HPDE6-E6E7 (cell line): ENCODE measurements around the gene MPP3.

Source experiments
- DNase-seq: peaks from one replicate; pipeline ENCODE4 v3.0.0; 2011; ENCODE audit warnings: missing footprints; ENCODE audit errors: extremely low spot score

The MPP3 gene

DNA sequence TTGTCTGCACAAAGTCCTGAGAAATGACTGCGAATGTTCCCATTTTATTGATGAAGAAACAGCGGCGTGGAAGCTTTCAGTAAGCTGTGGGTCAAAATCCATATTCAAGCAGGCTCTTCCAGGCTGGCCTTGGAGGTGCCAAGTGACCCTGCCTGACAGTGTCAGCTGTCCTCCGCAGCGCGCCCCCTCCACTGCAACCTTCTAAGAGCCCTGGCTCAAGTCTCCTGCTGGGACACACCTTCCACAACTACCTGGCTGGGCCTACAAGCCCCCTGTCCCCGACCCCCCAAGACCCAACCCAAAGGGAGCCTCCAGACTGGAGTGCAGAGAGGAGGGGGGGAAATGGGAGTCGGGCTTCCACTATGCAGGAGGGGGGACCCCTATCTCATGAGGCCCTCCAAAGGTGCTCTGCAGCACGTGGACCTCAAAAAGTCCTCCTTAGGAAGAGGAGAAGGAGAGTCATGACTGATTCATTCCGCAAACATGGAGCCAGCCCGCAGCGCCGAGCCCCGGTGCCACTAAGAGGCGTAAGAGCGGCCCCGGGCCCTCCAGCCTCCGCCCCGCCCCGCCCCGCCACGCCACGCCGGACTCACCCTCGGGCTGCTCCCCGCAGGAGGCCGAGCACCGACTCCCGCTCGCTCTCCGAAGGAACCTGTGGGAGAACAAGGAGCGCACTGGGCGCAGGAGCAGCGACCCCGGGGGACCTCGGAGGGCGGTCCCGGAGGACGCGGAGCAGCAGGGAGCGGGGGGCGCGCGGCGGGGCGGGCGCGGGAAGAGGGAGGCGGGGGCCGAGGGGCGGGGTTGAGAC, 574 bp downstream of the MPP3 start:
- peak; percentile 82 for DNase-seq

- DNase-seq: no peak
Observed at GRCh38 chr17:43831633-43832032, 1.3 kb downstream of the MPP3 start.

DNA sequence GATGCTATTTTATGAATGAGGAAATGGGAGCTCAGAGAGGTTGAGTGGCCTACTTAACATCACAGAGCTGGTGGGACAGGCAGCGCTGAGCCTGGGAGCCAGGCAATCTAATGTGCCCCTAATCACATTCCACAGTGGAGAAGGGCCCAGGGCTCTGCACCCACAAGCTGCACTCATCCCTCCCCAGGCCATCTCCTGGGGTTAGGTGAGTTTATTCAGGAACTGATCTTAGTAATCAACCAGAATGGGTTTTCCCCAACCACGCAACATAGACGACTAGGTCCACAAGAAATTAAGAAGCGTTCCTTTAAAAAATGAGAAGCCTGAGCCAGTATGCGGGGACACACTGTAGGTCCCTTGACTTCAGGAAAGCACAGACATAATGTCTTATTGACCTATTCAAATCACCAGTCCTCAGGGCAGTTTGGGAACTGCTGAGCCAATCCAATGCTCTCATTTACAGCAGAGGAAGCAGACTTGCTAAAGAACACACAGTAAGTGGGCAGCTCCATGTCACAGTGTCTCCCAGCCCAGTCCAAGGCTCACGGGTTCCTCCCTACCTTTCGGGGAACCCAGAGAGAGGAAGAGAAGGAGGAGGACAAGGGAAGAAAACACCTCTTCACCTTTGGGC, 2.3 kb downstream of the MPP3 start:
- DNase-seq: no peak

DNA sequence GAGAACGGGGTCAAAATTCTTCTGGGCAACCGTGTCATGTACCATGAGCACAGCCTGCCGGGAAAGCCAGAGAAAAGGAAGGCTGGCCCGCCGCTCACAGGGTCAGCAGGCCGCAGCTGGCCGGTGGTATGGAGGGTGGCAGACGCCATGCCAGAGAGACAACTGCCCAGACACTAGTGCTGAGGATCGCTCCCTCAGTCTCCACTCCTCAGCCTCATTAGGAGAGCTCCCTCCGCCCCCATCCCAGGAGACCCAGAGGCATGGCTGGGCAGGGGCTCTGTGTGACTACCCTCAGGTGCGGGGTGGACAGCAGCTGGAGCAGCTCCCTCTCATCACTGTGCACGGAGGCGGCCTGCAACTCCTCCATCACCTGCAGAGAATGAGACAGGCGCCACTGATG, 3.2 kb downstream of the MPP3 start:
- no peak for DNase-seq

- no peak for DNase-seq
Observed at GRCh38 chr17:43827596-43827995, 5.3 kb downstream of the MPP3 start.

- no peak for DNase-seq
Observed at GRCh38 chr17:43826206-43826605, 6.7 kb downstream of the MPP3 start.

DNA sequence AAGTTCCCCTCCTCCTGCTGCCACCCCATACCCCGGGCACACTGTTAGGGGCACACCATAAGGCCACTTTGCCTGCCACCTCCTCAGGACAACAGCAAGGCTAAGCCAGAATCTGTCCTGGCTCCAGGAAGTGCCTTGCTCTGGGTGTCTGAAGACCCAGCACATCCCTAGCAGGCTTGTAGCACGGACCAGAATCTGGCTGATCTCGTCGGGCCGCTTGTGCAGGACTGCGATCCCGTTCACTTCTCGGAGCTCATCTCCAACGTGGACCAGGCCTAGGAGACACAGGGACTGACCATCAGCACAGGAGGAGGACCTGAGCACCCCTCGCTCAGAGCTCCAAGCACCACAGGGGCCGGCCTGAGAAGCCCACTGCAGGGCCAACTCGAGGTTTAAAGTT, 7.4 kb downstream of the MPP3 start:
- DNase-seq: no peak

DNA sequence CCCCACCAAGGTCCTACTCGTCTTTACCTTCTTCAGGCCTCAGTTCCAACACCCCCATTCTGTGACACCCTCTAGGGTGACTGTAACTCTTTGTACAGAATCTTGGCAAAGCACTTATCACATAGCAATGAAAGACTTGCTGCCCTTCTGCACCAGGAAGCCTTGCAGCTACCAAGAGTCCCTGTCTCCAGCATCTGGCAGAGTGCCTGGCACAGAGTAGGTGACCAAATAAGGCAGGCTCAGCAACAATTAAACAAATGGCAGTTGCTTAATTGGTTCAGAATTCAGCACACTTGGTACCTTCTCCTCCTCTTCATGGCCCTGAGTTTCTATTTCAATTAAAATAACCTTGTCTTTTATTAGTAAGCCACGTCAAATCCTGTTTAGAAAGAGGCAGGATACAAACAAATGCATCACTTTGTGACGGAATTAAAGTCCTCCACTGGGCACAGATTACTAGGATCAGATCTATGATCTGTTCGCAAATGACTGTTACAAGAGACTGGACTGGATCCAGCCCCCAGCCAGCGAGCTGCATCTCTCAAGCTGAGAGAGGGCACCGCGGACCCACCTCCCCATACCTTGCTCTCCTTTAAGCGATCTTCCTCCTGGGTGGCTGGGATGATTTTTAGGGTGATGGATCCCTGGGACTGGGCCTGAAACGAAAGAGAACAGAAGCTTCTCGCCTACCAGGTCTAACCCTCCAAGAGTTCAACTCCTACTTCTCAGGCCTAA, 9.4 kb downstream of the MPP3 start:
- no peak for DNase-seq

DNA sequence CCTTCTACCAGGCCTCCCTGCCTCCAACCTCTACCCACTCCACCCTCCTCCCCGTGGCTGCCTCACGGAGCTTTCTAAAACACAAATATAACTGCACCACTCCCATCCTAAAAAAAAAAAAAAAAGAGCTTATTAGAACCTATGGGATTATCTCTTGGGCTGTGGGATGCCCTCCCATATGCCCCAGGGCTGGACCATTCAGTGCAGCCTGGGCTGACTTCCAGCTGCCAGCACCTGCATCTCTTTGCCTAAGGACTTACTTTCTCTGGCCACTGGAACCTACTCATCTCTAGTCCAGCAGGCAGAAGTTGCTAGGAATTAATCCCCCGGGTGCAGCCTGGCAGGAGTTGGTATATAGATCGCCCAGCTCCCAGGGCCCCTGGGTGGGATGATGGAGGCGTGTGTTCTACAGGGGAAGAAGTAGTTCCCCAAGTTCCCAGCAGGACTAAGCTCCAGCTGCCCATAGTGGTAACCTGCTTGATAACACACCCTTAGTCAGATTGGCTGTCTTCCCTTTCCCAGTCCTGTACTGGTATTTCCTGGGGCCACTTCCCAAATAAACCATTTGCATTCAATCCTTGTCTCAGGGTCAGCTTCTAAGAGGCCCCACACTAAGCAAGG, 10.3 kb downstream of the MPP3 start:
- no peak for DNase-seq

DNA sequence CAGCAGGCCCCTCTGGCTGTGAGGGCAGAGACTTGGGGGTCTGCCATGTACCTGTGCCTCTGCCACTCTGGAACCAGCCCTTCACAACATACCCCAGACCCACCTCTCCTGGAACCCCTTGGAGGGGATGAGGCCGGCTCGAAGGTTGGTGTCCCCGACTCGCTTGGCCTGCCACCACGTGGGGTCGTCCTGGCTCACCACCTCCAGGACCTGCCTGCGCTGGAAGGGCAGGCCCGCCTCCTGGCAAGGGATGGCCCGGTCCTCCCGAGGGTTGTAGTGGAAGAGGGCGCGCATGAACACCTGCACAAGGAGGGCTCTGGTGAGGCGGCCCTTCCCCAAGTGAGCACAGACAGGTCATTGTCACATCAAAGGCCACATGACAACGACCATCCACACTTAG, 12.2 kb downstream of the MPP3 start:
- DNase-seq: no peak

DNA sequence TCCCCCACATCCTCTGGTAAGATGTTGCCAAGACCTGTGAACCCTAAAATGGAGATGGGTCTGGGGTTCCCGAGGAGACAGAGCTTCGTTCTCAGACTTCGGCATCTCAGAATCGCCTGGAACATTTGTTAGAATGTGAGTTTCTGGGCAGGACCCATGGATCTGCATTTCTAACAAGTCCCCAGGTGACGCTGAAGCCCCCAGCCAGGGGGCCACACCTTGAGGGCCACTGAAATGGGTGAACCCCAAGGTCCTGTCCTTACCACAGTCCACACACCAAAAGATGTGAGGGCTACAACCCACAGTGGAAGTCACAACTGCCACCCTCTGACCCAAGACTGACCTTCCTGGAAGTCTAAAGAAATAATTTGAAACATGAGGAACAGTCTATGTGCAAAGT, 14.0 kb downstream of the MPP3 start:
- DNase-seq: no peak

DNA sequence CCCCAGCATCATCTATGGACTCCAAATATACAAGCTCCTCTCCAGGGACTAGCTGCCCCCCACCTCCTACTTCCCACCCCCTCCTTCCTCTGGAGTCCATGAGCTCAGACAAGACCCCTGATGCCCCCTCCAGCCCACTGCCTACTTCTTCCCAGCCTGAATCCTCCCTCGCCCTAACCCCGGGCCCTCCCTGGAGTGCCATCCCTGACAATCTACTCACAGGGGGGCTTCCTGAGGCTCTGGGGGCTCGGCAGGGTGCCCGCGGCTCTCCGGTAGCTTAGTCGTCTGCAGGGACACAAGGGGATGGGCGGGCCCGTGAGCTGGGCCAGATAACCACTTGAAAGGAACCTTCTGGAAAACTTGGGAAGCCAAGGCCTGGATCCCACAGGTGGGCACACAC, 15.1 kb downstream of the MPP3 start:
- DNase-seq: no peak

GRCh38 chr17:43816336-43817320, 16.3 kb downstream of the MPP3 start:
- DNase-seq: no peak

DNA sequence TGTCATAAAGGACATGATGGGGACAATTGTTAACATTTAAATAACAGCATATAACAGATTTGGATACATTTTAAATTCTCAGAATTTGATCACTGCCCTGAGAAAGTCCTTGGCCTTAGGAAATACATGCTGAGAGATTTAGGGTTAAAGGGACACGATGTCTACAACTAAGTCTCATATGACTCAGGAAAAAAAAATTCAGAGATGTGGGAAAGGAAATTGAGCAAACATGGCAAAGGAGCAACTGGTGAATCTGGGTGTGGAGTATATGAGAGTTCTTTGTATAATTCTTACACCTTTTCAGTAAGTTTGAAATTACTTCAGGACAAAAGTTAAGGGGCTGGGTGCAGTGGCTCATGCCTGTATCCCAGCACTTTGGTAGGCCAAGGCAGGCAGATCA, 18.2 kb downstream of the MPP3 start:
- DNase-seq: no peak

- DNase-seq: no peak
Observed at GRCh38 chr17:43814026-43814425, 18.9 kb downstream of the MPP3 start.

DNA sequence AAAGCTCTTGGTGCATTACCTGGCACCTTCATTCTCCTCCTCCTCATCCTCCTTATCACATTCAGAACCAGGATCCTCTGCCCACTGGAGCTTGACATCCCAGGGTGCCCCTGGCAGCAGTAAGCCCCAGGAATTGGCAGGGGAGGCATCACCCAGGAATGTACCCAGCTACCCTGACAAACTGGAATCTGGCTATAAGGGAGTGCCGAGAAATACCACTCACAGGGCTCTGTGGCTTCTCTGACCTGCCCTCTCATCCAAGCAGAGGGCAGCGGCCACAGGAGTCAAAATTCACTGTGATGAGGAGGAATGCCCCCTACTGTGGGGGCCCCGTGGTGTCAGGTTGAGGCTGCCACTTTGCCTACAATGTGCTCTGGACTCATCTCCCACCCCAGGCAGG, 19.6 kb downstream of the MPP3 start:
- DNase-seq: no peak

- no peak for DNase-seq
Observed at GRCh38 chr17:43812396-43813265, 20.3 kb downstream of the MPP3 start.

DNA sequence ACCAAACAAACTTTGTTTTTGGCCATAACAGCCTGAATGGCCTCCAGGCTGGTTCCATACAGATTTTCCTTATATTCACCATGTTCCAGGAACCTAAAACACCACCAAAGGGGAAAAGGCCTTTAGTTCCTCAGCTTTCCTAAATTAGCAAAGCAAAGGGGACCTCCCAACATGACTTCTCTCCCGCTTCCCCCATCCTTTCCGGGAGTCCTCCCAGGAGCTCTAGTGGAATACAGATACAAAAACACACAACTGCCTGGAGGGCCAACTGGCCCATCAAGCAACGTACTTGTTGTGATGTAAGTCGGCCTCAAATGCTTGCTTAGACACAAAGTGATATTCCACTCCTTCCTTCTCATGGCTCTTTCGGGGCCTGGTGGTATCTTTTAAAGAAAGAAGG, 22.1 kb downstream of the MPP3 start:
- DNase-seq: no peak

DNA sequence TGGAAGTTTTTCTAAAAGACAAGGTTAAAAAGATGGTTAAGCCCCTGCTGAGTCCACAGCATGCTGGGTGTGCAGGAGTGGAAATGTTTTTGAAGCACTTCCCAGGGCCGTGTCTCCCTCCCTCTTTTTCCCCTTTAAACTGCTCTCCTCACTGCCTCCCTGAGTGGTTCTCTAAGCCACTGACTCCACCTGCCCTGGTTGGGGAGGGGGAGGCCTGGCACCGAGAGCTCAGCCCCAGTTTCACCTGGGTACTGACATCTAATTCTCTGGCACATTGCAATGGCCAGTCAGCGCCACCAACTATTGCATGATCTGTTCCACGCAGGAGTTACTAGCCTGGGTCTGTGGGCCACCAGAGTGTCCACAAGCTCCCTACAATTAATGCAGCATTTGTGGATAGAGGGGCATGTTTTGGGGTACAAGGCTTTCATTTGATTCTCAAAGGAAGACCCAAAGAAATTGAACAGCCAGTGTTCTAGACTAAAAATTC, 22.7 kb downstream of the MPP3 start:
- no peak for DNase-seq

GRCh38 chr17:43809121-43809520, 23.8 kb downstream of the MPP3 start:
- DNase-seq: no peak
